H9 (cell line): ENCODE results near the gene MYO1D. TPM values are rescaled to one million over a fixed set of nuclear protein-coding genes. Genes with fewer than 3 reads are reported as not detected.
A peak's percentile ranks its signal among the peaks of the same experiment; 100 is the strongest.

ENCODE experiments used
- DNase-seq: peaks from one replicate; pipeline ENCODE4 v3.0.0-alpha.2; 2017
- H2AFZ ChIP-seq: one replicate; pipeline ENCODE4 v1.6.1; 2013; ENCODE audit warnings: mild to moderate bottlenecking, low read length, control low read depth, moderate library complexity
- H2AK5ac ChIP-seq: 2 replicates; pipeline ENCODE4 v1.6.1; 2013; ENCODE audit warnings: low read length, control low read depth, mixed read lengths; ENCODE audit not compliant: insufficient read length
- H2BK120ac ChIP-seq: one replicate; pipeline ENCODE4 v1.6.1; 2013; ENCODE audit warnings: low read depth, mild to moderate bottlenecking, low read length, control low read depth, inconsistent platforms; ENCODE audit not compliant: poor library complexity, severe bottlenecking
- H2BK12ac ChIP-seq: 2 replicates; pipeline ENCODE4 v1.6.1; 2013; ENCODE audit warnings: low read length, control low read depth, mixed read lengths, low read depth; ENCODE audit not compliant: insufficient read length
- H2BK15ac ChIP-seq: 2 replicates; pipeline ENCODE4 v1.6.1; 2013; ENCODE audit warnings: low read depth, low read length, control low read depth
- H2BK20ac ChIP-seq: one replicate; pipeline ENCODE4 v1.6.1; 2013; ENCODE audit warnings: low read depth, mild to moderate bottlenecking, low read length, control low read depth, inconsistent platforms; ENCODE audit not compliant: poor library complexity, severe bottlenecking
- H2BK5ac ChIP-seq: 2 replicates; pipeline ENCODE4 v1.6.1; 2013; ENCODE audit warnings: low read length, control low read depth, mixed read lengths; ENCODE audit not compliant: insufficient read length
- H3K14ac ChIP-seq: 2 replicates; pipeline ENCODE4 v1.6.1; 2013; ENCODE audit warnings: low read length, control low read depth; ENCODE audit not compliant: insufficient read depth
- H3K18ac ChIP-seq: 2 replicates; pipeline ENCODE4 v1.6.1; 2013; ENCODE audit warnings: low read depth, mild to moderate bottlenecking, mixed read lengths, low read length, control low read depth; ENCODE audit not compliant: insufficient read length
- H3K23ac ChIP-seq: 2 replicates; pipeline ENCODE4 v1.6.1; 2013; ENCODE audit warnings: low read length, control low read depth, mixed read lengths, low read depth; ENCODE audit not compliant: insufficient read length
- H3K23me2 ChIP-seq: 2 replicates; pipeline ENCODE4 v1.6.1; 2013; ENCODE audit warnings: low read depth, mild to moderate bottlenecking, mixed read lengths, low read length, control low read depth; ENCODE audit not compliant: insufficient read length, poor library complexity, severe bottlenecking
- H3K27ac ChIP-seq: 2 replicates; pipeline ENCODE4 v1.5.1; 2013; ENCODE audit warnings: low read length, control low read depth, mixed read lengths, low read depth; ENCODE audit not compliant: insufficient read length
- H3K27me3 ChIP-seq: 2 replicates; pipeline ENCODE4 v1.6.1; 2013; ENCODE audit warnings: low read length, control low read depth, inconsistent platforms; ENCODE audit not compliant: insufficient read depth
- H3K4ac ChIP-seq: 2 replicates; pipeline ENCODE4 v1.6.1; 2013; ENCODE audit warnings: low read depth, mild to moderate bottlenecking, control low read depth, inconsistent platforms, low read length, moderate library complexity
- H3K4me1 ChIP-seq: 2 replicates; pipeline ENCODE4 v1.6.1; 2013; ENCODE audit warnings: low read length, control low read depth, inconsistent platforms; ENCODE audit not compliant: insufficient read depth
- H3K4me2 ChIP-seq: 2 replicates; pipeline ENCODE4 v1.6.1; 2013; ENCODE audit warnings: low read length, control low read depth, mixed read lengths; ENCODE audit not compliant: insufficient read length, insufficient read depth
- H3K56ac ChIP-seq: 2 replicates; pipeline ENCODE4 v1.6.1; 2013; ENCODE audit warnings: low read depth, mild to moderate bottlenecking, mixed read lengths, low read length, control low read depth; ENCODE audit not compliant: insufficient read length
- H3K79me1 ChIP-seq: 2 replicates; pipeline ENCODE4 v1.6.1; 2013; ENCODE audit warnings: low read depth, mild to moderate bottlenecking, moderate library complexity, low read length, control low read depth, inconsistent platforms; ENCODE audit not compliant: insufficient read depth, poor library complexity, severe bottlenecking
- H3K79me2 ChIP-seq: 2 replicates; pipeline ENCODE4 v1.6.1; 2013; ENCODE audit warnings: low read length, control low read depth, inconsistent platforms; ENCODE audit not compliant: insufficient read depth
- H3K9ac ChIP-seq: 2 replicates; pipeline ENCODE4 v1.6.1; 2013; ENCODE audit warnings: low read length, control low read depth, mixed read lengths; ENCODE audit not compliant: insufficient read length; ENCODE audit errors: extremely low read depth
- H3K9me3 ChIP-seq: one replicate; pipeline ENCODE4 v1.6.1; 2013; ENCODE audit warnings: low read depth, low read length, inconsistent platforms; ENCODE audit not compliant: control insufficient read depth
- H3T11ph ChIP-seq: one replicate; pipeline ENCODE4 v1.6.1; 2013; ENCODE audit warnings: mild to moderate bottlenecking, low read length, control low read depth, inconsistent platforms
- H4K20me1 ChIP-seq: one replicate; pipeline ENCODE4 v1.6.1; 2013; ENCODE audit not compliant: control insufficient read depth, insufficient read length, insufficient read depth
- H4K5ac ChIP-seq: 2 replicates; pipeline ENCODE4 v1.6.1; 2013; ENCODE audit warnings: low read depth, mild to moderate bottlenecking, mixed read lengths, low read length, control low read depth; ENCODE audit not compliant: insufficient read length
- H4K8ac ChIP-seq: replicated peaks from 2 replicates; pipeline ENCODE4 v1.6.1; 2013; ENCODE audit warnings: low read length, control low read depth, mixed read lengths, low read depth; ENCODE audit not compliant: insufficient read length
- H4K91ac ChIP-seq: 2 replicates; pipeline ENCODE4 v1.6.1; 2013; ENCODE audit warnings: low read depth, mild to moderate bottlenecking, moderate library complexity, mixed read lengths, low read length, control low read depth; ENCODE audit not compliant: insufficient read length
- H3K27ac Mint-ChIP-seq, 3 experiments: 2 replicates in 2 of 3; 3 replicates in 1 of 3; pipeline ENCODE4 v1.8.0; 2020 to 2021; ENCODE audit warnings: mixed read lengths in 3 of 3, mild to moderate bottlenecking in 1 of 3, moderate library complexity in 1 of 3
- H3K27me3 Mint-ChIP-seq: 2 replicates; pipeline ENCODE4 v1.8.0; 2021; ENCODE audit warnings: low read depth, mild to moderate bottlenecking, moderate library complexity, mixed read lengths
- H3K36me3 Mint-ChIP-seq, 3 experiments: 2 replicates in 2 of 3; 3 replicates in 1 of 3; pipeline ENCODE4 v1.8.0; 2020 to 2021; ENCODE audit warnings: low read depth in 3 of 3, mixed read lengths in 3 of 3; ENCODE audit not compliant: insufficient read depth in 1 of 3
- H3K4me1 Mint-ChIP-seq, 2 experiments: 2 replicates each; pipeline ENCODE4 v1.8.0; 2020; ENCODE audit warnings: mixed read lengths in 2 of 2
- H3K4me3 Mint-ChIP-seq, 2 experiments: 2 replicates in 1 of 2; 3 replicates in 1 of 2; pipeline ENCODE4 v1.8.0; 2020 to 2021; ENCODE audit warnings: mild to moderate bottlenecking in 2 of 2, mixed read lengths in 2 of 2, moderate library complexity in 1 of 2
- H3K9me3 Mint-ChIP-seq, 2 experiments: 2 replicates in 1 of 2; 3 replicates in 1 of 2; pipeline ENCODE4 v1.8.0; 2020; ENCODE audit warnings: mild to moderate bottlenecking in 2 of 2, mixed read lengths in 2 of 2, moderate library complexity in 1 of 2
- CTCF ChIP-seq: fragments of 200-600 bp; sonication (generic); conservative IDR thresholded peaks from 3 replicates; pipeline ENCODE4 v1.8.0; 2021; ENCODE audit warnings: antibody characterized with exemption, mild to moderate bottlenecking
- WGBS: extraction: QIAGEN DNeasy Blood & Tissue Kit; methylation state at CpG from one replicate; pipeline ENCODE4 v1.1.7; 2013; ENCODE audit warnings: missing lambda C conversion rate, low lambda C conversion rate, mixed read lengths; ENCODE audit not compliant: insufficient read length; ENCODE audit errors: extremely low coverage; 5-methylcytosine and 5-hydroxymethylcytosine counted together
- total RNA-seq: library from RNA; stranded (reverse); gene quantifications from 2 replicates; pipeline ENCODE4 v1.2.1, GENCODE V29; 2021

Gene MYO1D
- total RNA-seq, 1 experiment from 2014 or later, result 19.0 TPM

DNA sequence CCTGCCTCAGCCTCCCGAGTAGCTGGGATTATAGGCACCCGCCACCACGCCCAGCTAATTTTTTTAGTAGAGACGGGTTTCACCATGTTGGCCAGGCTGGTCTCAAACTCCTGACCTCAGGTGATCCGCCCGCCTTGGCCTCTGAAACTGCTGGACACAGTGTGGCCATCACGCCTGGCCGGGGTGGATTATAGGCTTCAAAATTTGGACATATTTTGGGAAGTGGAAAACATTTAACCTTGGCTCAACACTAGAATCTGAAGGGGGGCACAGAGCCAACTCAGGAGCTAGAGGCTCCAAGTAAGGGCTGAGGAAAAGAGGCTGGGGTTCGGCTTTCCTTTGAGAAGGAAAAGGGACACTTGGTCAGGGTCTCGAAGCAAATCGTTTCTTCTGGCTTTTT lies 392.3 kb downstream of the MYO1D start:
- TF ChIP-seq CTCF, result no peak
- no peak for DNase-seq

More for the DNA sequence above, 392.3 kb downstream of the MYO1D start:
- Histone ChIP-seq H2BK15ac (no peak overlapping the region), H3K27me3 (no peaks in the 10 kb centered on the region), H3T11ph (no peak overlapping the region), H3K14ac (no peak overlapping the region), H3K23ac (no peak overlapping the region), H3K27ac (no peak overlapping the region), H2BK20ac (no peak overlapping the region), H3K9me3 (no peaks in the 10 kb centered on the region), H3K79me1 (peaks cover 3% of the 10 kb centered on the region), H2AFZ (no peak overlapping the region), H2BK12ac (no peak overlapping the region), H4K20me1 (no peaks in the 10 kb centered on the region), H3K23me2 (peaks cover 12% of the 10 kb centered on the region), H2BK5ac (no peak overlapping the region), H4K5ac (no peak overlapping the region), H2BK120ac (no peak overlapping the region), H3K56ac (no peak overlapping the region), H3K79me2 (no peaks in the 10 kb centered on the region), H4K91ac (no peak overlapping the region), H2AK5ac (no peak overlapping the region), H3K18ac (no peak overlapping the region), H3K9ac (no peak overlapping the region), H3K4ac (no peak overlapping the region), H4K8ac (no peak overlapping the region), H3K4me1 (peaks cover 10% of the 10 kb centered on the region; the same call in 1 of the 2 replicates), H3K4me2 (no peak overlapping the region)
- WGBS, result no CpG with 5 or more reads among the region's 11 CpGs
- H3K36me3 Mint-ChIP-seq, result peaks cover 28 to 47% (median 45%) of the 10 kb centered on the region in 3 experiments
- H3K4me3 Mint-ChIP-seq, result peak overlapping the region in 1 of 2 experiments; percentile 51; a peak in 1 of 5 replicates
- no peaks in the 10 kb centered on the region; a peak in 1 of 5 replicates for H3K9me3 Mint-ChIP-seq
- H3K27me3 Mint-ChIP-seq, result peaks cover 1% of the 10 kb centered on the region
- no peak overlapping the region; a peak in 1 of 7 replicates for H3K27ac Mint-ChIP-seq
- H3K4me1 Mint-ChIP-seq, result peaks cover 39 to 58% of the 10 kb centered on the region in 2 experiments
